Measurements from ENCODE around the gene LEKR1.

LEKR1 gene

DNA sequence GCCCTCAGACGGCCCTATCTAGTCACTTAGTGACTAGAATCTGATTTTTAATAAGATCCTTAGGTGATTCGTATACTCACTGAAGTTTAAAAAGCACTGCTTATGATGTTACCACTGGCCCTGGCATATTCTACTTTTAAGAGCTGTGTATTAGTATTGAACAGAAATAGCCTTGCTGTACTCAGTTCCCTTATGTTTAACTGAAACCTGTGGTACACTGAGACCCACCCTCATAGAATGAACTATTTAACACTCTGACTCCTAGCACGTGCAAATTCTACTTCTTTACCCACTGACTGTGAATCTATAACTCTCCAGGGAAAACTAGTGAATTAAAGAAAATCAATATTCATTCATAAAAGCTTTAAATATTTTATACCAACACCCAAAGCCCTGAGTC lies 224.9 kb downstream of the LEKR1 start:
- no peak for DNase-seq (ENCODE audit: low read depth in 2 of 3, low spot score in 1 of 3)

DNA sequence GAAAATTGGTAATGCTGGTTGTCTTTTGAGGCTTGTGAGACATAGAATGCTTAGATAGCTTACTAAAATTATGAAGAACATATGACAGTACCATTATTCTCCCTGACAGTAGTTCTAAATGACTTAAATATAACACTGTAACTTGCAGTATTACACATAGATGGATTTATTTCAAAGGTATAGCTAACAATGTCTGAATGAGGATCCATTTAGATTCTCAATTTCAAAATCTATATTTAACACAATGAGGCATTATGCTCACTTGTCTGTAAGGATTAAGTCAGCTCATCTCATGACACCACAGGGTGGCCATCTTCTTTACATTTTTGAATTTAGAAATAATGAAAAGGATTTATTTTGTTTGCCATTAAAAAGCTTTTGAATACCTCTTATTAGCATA lies 225.4 kb downstream of the LEKR1 start:
- no peak for DNase-seq (ENCODE audit: low read depth in 2 of 3, low spot score in 1 of 3)

DNA sequence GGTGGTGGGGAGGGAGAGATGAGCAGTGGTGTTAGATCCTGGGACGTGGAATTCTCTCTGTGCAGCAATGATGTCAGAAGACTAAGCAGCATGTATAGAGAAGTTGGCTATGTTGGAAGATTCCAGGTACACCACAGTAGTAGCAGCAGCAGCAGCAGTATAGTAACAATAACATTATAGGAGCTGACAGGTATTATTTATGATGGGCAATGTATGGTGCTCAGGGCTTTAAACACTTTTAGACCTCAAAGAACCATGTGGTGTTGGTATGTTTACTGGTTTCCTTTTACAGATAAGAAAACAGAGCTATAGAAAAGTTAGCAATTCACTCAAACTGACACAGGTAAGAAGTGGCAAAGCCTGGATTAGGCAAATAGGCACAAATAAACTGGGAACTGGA lies 229.9 kb downstream of the LEKR1 start:
- no peak for DNase-seq (ENCODE audit: low read depth in 2 of 3, low spot score in 1 of 3)

DNA sequence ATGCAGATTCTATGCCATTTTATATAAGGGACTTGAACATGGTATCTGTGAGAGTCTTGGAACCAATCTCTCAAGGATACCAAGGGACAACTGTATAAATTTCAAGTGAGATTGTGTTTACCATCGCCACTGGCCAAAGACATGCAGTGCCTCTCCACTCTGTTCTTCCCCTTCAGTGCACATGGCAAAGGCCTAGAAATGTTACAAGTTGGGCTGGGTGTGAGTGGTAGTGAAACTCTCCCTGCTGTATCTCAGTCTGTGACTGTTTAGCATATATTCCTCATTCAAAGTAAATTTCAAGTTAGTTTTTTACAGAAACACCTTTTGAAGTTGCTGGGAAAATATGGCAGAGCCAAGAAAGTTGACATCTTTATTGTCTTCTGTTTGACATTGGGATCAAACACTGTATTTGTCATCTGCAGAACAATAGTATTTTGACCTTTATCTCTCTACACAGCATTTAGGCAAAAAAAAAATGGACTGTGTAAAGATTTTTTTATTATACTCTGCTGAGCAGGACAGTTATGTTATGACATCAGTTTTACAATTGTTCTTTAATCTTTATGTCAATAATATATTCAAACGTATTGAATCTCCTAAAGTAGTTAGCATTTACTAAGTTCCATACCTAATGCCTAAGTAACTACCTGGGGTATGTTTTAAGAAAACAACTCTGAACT lies 232.4 kb downstream of the LEKR1 start:
- no peak for DNase-seq (ENCODE audit: low read depth in 2 of 3, low spot score in 1 of 3)

DNA sequence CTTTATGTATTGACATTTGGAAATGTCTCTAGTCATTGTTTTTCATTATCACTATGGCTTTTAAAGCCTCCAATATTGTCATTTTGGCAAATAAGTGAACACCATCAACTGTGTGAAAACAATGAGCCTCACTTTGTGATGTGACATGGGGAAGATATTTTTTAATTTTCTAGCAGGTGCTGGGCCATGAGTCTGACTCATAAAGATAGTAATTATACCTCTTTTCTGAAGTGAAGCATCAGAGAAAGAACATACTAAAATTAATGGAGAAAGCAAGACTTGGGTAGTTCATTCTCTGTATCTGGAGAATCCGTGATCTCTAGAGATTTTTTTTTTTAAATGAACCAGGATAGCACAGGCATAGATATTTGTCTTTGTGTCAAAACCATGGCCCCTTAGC lies 233.0 kb downstream of the LEKR1 start:
- DNase-seq (ENCODE audit: low read depth in 2 of 3, low spot score in 1 of 3) = no peak

DNA sequence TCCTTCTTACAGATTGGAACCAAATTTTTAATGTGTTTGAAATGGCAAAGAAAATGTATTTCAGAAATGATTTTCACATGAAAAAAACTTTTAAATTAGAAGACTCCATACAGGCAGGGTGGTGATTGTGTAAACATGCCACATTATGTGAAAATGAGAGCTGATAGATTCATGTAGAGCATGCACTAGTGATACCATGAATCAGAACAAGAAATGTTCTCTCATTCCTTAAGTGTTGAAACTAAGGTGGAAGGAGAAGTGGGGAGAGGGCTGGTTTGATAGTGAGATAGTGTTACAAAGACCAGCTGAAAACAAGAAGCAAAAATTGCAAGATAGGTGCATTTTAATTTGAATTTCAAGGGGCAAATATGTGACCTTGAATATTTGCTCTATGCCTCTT lies 233.5 kb downstream of the LEKR1 start:
- DNase-seq (ENCODE audit: low read depth in 2 of 3, low spot score in 1 of 3) = no peak

DNA sequence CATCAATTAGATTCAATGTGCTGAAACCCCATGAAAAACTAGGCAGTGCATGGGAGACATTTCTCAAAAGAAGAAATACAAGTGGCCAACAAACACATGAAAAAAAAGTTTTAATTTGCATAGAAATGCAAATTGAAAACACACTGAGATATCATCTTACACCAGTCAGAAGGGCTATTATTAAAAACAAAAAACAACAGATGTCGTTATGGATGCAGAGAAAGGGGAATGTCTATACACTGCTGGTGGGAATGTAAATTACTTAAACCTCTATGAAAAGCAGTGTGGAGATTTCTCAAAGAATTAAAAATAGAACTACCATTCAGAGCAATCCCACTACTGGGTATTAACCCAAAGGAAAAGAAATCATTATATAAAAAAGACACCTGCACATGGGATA lies 235.1 kb downstream of the LEKR1 start:
- DNase-seq (ENCODE audit: low read depth in 2 of 3, low spot score in 1 of 3) = no peak

DNA sequence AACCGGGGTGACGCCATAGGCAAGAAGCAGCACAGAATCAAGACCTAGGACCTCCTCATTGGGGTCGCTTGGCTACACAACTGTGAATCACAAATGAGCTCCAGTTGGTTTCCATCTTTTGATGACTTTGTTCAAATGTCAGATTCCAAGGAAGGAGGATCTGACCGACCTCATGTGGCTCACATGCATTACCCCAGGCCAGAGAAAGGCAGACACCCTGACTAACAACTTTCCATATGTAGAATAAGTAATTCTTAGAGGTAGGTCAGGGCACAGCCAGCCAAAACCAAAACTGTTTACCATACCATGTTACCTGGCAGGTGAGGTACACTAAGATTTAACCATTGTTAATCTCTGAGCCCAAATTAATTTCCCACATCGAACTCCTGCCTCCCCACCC lies 237.3 kb downstream of the LEKR1 start:
- DNase-seq (ENCODE audit: low read depth in 2 of 3, low spot score in 1 of 3) = no peak

DNA sequence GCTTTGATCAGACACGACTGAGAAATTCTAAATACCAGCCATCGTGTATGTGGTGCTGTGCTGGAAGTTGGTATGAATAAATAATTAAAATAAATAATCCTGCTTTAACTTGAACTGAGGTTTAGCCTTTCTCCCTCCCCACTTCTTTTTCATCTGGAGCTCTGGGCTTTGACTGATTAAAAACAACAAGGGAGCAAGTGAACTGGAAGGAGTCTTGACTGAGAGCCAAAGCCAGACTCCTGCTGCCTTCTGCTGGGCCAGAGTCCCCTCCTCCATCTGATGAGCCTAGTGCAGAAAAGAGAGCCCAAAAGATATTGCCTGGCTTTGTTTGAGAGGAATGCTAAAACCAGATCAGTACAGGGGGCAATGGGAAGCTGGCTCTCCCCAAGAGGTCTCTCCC lies 237.8 kb downstream of the LEKR1 start:
- no peak for DNase-seq (ENCODE audit: low read depth in 2 of 3, low spot score in 1 of 3)

DNA sequence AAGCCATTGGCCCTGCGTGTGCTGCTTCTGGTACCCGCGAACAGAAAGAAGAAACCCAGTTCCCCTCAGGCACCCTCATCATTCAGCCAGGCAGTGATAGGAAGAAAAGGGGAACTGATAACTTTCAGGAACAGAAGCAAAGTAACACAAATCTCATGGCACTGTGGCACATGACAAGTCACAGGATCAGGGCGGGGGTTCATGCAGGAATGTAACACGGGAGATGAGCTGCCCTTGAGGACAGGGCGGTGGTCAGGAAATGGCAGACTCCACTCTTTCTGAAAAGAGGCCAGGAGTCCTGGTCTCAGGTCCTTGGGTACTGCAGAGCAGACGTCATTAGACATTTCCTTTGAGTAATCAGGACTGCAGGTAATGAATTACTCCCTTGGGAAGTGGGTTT lies 238.2 kb downstream of the LEKR1 start:
- DNase-seq (ENCODE audit: low read depth in 2 of 3, low spot score in 1 of 3) = no peak

DNA sequence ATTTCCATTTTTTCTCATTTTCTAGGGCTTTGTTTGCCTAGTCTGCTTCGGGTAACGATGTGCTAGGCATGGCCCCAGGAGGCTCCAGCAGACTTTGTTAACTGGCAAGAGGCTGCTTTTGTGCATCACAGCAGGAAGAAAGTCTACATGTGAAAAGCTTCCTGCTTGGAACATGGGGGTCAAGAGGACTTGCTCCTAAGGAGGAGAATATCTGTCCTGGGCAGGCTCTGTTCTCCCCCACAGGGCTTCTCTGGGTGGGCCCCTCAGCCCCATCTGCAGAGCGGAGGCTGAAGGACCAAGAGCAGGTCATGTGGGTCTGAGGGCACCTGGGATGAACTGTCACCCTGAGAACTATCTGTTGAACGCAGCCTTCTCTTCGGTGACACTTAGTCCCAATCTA lies 239.0 kb downstream of the LEKR1 start:
- DNase-seq (ENCODE audit: low read depth in 2 of 3, low spot score in 1 of 3) = no peak

DNA sequence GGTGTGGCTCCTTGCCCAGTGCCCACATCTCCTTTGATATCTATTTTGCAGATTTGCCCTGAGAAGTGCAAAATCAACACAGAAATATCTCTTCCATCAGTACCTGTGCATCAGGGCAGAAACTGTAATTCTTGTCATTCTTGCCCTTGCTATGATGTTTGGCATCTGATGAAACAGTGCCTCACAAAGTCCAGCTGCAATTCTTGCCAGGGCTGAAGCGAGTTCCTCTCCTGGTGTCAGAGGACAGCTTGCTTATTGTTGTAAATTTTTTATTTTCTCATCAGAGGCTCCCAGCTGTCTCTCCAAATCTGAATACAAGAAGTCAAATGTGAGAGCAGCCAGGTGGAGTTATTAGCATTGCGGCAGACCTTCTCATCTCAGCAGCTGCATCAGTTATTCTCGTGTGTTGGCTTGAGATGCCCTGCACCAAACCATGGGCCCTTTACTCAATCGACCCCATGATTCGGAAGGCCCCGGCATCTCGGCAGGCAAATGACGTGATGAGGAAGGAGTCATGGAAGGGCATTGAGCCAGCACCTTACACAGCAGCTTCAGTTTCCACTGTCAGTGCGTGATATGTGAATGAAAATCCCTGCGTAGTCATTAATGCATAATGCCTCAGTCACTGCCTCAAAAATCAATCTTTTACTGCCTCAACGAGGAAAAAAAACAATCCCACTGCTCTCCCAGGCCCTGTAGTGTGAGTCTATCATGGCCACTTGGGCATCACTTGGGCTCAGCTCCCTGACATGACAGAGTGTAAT lies 240.4 kb downstream of the LEKR1 start:
- no peak for DNase-seq (ENCODE audit: low read depth in 2 of 3, low spot score in 1 of 3)

DNA sequence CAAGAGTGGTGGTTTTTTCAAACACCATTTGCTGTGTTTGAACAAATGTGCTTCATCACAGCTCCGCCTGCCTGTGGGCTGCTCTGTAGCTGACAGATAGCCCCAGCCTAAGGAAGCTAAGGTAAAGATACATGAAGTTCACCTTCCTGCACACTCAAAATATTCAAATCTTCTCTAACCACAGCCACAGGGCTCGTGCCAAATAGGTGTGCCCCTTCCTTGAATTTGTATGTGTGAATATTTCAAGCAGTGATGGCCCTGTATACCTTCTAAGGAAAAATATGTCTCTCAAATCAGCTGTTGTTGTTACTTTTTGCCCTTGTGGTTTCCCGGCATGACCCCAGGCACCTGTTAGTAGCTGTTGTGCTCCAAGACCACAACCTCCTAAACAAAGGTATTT lies 241.0 kb downstream of the LEKR1 start:
- no peak for DNase-seq (ENCODE audit: low read depth in 2 of 3, low spot score in 1 of 3)

DNA sequence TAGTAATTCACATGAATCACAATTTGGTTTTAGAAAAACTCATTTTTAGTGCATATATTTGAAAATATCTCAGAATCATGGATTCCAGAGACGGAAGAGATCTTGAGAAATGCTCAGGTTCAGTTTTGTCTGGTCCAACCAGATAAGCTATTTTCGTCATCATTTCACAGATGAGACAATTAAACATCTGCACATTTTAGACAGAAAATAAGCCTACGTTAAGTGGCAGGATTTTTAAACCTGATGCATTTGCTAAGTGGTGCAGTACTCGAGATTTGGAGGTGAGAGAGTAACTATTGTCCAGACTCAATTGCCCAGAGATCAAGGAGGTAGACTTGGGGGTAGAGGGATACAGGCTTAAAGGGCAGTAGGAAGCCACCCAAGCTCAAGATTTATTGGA lies 243.3 kb downstream of the LEKR1 start:
- no peak for DNase-seq (ENCODE audit: low read depth in 2 of 3, low spot score in 1 of 3)

DNA sequence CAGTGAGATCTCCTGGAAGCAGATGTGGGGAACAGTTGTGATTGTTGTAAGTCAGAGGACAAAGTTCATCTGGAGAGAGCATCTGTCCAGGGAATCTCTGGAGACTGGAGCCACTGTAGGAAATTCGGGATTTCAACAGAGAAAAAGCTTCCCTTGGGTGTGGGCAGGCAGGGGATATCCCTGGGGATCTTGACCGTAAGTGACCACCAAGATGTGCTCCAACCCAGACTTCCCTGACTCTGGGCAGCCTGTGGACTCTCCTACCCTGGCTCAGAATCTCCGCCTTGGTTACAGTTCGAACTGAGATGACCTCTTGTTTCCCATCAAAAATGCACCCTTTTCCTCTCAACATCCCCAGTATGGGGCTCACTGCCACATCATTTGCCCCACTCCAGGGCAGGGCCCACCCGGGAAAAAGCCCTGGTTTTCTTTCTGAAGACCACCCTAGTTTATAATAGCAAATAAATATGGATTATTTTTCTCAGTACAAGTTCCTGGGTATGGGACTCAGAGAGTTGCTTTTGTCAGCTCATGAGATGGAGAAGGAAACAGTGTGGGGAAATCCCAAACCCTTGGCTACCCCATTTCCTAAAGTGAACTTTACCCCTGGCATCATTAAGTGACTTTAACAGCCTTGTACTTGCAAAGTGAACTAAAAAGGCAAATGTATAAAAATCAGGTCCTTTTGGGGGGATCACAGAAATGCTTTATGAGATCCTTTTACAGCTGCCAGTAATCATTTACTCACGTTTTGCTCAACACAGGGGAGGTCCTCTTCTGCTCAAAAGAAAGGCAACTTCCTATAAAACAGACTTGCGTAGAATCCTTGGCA lies 243.9 kb downstream of the LEKR1 start:
- DNase-seq (ENCODE audit: low read depth in 2 of 3, low spot score in 1 of 3) = no peak

DNA sequence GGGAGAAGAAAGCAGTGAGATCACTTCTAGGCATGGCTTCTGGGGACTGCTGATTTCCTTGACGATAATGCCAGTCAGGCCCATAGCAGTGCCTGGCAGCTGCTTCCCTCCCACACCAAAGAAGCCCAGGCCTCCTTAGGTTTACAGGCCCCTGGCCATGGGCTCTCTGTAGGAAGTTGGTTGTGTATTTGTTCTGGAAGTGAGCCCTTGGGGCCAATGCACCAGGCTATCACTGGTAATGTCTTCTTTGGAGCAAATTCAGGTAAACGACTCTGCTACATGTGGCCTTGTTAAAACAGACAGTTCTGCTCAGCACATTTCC lies 244.5 kb downstream of the LEKR1 start:
- DNase-seq (ENCODE audit: low read depth in 2 of 3, low spot score in 1 of 3) = no peak

DNA sequence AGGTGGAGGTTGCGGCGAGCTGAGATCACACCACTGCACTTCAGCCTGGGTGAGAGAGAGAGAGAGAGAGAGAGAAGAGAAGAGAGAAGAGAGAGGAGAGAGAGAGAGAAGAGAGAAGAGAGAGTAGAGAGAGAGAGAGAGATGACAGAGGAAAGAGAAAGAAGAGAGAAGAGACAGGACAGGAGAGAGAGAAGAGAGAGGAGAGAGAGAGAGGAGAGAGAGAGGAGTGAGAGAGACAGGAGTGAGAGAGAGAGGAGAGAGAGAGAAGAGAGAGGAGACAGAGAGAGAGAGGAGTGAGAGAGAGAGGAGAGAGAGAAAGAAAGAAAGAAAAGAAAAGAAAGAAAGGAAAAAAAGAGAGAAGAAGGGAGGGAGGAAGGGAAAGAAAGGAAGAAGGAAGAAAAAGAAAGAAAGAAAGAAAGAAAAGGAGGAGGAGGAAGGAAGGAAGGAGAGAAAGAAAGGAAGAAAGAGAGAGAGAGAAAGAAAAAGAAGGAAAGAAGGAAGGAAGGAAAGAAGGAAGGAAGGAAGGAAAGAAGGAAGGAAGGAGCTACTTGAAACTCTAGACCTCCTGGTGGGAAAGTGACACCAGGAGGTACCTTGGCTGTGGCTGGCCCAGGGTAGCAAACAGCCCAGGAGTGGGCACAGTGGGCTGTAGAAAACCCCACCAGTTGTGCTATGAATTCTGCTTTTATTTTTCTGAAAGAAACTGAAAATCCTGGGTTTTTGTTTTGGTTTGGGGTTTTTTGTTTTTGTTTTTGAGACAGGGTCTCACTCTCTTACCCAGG lies 245.8 kb downstream of the LEKR1 start:
- DNase-seq (ENCODE audit: low read depth in 2 of 3, low spot score in 1 of 3) = no peak

DNA sequence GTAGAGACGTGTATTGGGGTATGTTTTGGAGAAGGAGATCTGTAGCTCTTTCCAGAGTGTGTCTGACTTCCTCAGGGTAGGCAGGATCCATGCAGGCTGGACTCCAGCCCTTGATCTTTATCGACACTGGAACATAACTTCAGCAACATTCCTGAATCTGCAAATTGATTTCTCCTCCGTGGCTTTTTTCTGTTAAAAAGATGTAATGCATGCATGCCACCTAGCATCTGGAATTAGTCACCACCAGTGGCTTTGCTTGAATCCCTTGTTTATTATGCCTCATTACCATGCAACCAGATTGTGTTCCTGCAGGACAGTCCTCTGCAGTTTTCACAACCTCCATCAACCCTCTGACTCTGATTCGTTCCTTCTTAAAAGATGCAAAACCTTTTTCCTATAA lies 247.7 kb downstream of the LEKR1 start:
- no peak for DNase-seq (ENCODE audit: low read depth in 2 of 3, low spot score in 1 of 3)

DNA sequence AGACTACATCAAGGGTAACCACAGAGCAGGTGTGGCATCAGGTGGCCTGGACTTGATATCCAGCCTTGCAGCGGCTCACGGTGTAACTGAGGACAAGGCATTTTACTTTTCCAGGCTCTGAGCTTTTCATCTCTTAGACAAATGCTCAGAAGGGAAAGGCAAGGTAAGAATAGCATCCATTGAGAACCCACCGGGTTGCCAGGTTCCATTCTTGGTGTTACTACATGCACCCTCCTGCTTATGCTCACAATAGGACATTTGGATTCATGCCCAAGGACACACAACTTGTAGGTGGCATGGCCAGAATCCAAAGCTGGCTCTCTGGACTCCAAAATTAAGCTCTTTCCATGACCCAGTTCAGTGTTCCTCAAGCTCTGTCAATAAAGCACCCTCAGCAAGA lies 248.3 kb downstream of the LEKR1 start:
- no peak for DNase-seq (ENCODE audit: low read depth in 2 of 3, low spot score in 1 of 3)

DNA sequence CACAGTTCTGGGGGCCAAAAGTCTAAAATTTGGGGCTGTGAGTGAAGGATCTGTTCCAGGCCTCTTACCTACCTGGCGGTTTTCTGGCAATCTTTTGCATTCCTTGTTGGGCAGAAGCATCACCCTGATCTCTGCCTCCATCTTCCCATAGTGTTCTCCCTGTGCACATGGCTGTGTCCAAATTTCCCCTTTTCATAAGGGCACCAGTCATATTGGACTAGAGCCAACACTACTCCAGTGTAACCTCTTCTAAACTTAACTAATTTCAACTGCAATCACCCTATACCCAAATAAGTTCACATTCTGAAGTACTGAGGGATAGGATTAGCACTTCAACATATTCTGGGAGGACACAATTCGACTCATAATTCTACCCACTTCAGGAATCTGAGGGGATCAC lies 248.8 kb downstream of the LEKR1 start:
- DNase-seq (ENCODE audit: low read depth in 2 of 3, low spot score in 1 of 3) = no peak

DNA sequence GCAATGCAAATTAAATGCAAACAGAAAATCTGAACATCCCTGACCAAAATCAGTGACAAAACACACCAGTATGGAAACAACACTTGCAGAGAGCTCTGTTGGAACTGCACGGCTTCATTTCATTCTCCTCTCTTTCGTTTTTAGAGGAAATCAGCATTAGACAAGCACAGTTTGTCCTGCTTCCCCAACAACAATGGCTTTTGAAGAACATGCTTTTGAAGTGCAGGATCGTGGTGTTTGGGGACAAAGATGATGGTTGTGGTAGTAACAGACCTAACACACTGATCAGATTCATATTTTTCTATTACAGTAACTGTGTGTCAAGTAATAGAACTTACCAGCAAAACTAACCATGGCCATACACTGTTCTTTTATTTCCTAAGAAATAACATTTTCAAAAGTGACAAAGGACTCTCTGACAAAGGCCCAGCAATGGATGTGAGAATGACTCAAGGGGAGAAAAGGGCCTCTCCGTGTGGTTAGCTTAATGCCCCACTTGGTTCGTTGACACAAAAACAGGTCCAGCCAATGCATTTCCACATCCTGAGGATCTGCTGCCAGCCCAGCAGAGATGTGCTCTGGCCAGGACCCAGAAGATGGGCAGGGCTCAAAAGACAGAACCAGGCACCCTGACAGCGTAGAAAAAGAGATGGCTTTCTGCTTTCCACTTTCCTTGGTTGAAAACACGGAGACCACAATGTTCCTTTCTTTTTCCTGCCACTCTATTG lies 249.7 kb downstream of the LEKR1 start:
- no peak for DNase-seq (ENCODE audit: low read depth in 2 of 3, low spot score in 1 of 3)
